Esophagus muscularis mucosa (tissue), 4 donors: ENCODE data around the gene SLC4A9. TPM values are rescaled to one million over a fixed set of nuclear protein-coding genes. Genes with fewer than 3 reads are reported as not detected.
"Not testable (repeated sequence)": the region's sequence is repeated elsewhere in the genome, so short reads cannot be mapped to it uniquely, and the experiment has no call there.

Source experiments
- DNase-seq: peaks from one replicate; pipeline ENCODE4 v3.0.0-alpha.2; 2017; ENCODE audit errors: extremely low spot score
- H3K27ac ChIP-seq, 4 donors: fragments of 200-600 bp; sonication (generic); replicated peaks in 1 of 4; 1 replicate in 3 of 4; 2 replicates in 1 of 4; pipeline ENCODE4 v1.5.1; 2016 to 2019; ENCODE audit warnings: mild to moderate bottlenecking in 1 of 4
- H3K27me3 ChIP-seq, 4 donors: fragments of 200-600 bp; sonication (generic); one replicate each; pipeline versions ENCODE4 v1.5.1 to v1.6.0; 2016 to 2019
- H3K36me3 ChIP-seq, 4 donors: fragments of 200-600 bp; sonication (generic); one replicate each; pipeline ENCODE4 v1.5.1; 2016 to 2019
- H3K4me1 ChIP-seq, 4 donors: fragments of 200-600 bp; sonication (generic); one replicate each; pipeline ENCODE4 v1.5.1; 2016 to 2019
- H3K4me3 ChIP-seq, 4 donors: fragments of 200-600 bp; sonication (generic); 1 replicate in 2 of 4; 2 replicates in 2 of 4; pipeline ENCODE4 v1.5.1; 2016 to 2019; ENCODE audit warnings: mild to moderate bottlenecking in 4 of 4, moderate library complexity in 1 of 4
- H3K9me3 ChIP-seq, 4 donors: fragments of 200-600 bp; sonication (generic); 1 replicate in 3 of 4; 2 replicates in 1 of 4; pipeline ENCODE4 v1.5.1; 2016 to 2019
- CTCF ChIP-seq, 3 experiments: fragments of 200-600 bp in 2 of 3; fragments of 450-650 bp in 1 of 3; sonication (generic) in 2 of 3; IDR thresholded peaks; one replicate each; pipeline ENCODE4 v1.5.1; 2017 to 2019; ENCODE audit warnings: antibody characterized with exemption in 3 of 3, mild to moderate bottlenecking in 2 of 3, moderate library complexity in 1 of 3
- EP300 ChIP-seq: sonication (generic); formaldehyde crosslinking; IDR thresholded peaks from one replicate; pipeline ENCODE4 v1.6.1; 2017; ENCODE audit warnings: antibody characterized with exemption
- POLR2A ChIP-seq: fragments of 450-650 bp; IDR thresholded peaks from one replicate; pipeline ENCODE4 v1.6.1; 2017; ENCODE audit warnings: antibody characterized with exemption, moderate library complexity, mild to moderate bottlenecking, low read depth
- POLR2AphosphoS5 ChIP-seq, 2 donors: sonication (generic); formaldehyde crosslinking; IDR thresholded peaks; one replicate each; pipeline ENCODE4 v1.6.1; 2017; ENCODE audit warnings: antibody characterized with exemption in 2 of 2
- WGBS: methylation state at CpG from one replicate; pipeline ENCODE4 v1.1.5; 2018; 5-methylcytosine and 5-hydroxymethylcytosine counted together
- intact Hi-C: fragments of 100-400 bp; cut with DNase I; formaldehyde crosslinking; loops from one replicate; pipeline ENCODE4 v1.15.1; 2023
- small RNA-seq, 3 donors: library from RNA; depleted of rRNA; stranded (forward); fragments of <200 nt; gene quantifications; one replicate each; pipeline ENCODE3, GENCODE V24; 2016
- total RNA-seq, 4 donors: library from RNA; depleted of rRNA; stranded (reverse); fragments of >200 nt; gene quantifications; one replicate each; pipeline versions ENCODE4 v1.1.0 to v1.2.1, GENCODE V29; 2016

The SLC4A9 gene
- total RNA-seq, 4 donors from 2014 or later = not detected

DNA sequence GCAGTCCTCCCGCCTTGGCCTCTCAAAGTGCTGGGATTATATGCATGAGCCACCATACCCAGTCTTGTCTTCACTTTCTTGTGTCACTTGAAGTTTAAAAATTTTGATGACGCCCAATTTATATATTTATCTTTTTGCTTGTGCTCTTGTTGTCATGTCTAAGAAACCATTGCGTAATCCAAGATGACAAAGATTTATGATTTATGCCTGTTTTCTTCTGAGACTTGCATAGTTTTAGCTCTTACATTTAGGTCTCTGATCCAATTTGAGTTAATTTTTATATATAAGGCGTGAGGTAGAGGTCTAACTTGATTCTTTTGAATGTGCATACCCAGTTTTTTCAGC lies 60.2 kb downstream of the SLC4A9 start:
- intact Hi-C loops = no loop called here
- WGBS = 96% methylated on average over 4 of the region's 4 CpGs
- no peak for DNase-seq
- no peak overlapping the region for H3K27ac ChIP-seq
- no peak overlapping the region for H3K4me3 ChIP-seq
- peaks cover 0 to 5% (median 0%) of the 10 kb centered on the region in 4 donors for H3K36me3 ChIP-seq
- no peaks in the 10 kb centered on the region for H3K9me3 ChIP-seq
- TF ChIP-seq CTCF (IDR thresholded peaks at IDR 0.05) = no peak
- TF ChIP-seq POLR2AphosphoS5 (IDR thresholded peaks at IDR 0.05) = no peak
- TF ChIP-seq EP300 = no peak
- TF ChIP-seq POLR2A = no peak
- peaks cover 2 to 36% (median 23%) of the 10 kb centered on the region in 4 donors for H3K4me1 ChIP-seq
- H3K27me3 ChIP-seq = no peaks in the 10 kb centered on the region

- DNase-seq = no peak
- H3K4me3 ChIP-seq = no peak overlapping the region
- WGBS = 90% methylated on average over 5 of the region's 5 CpGs
- no peaks in the 10 kb centered on the region for H3K9me3 ChIP-seq
- no peaks in the 10 kb centered on the region for H3K36me3 ChIP-seq
- no peaks in the 10 kb centered on the region for H3K27me3 ChIP-seq
- peaks cover 5 to 39% (median 26%) of the 10 kb centered on the region in 4 donors for H3K4me1 ChIP-seq
- H3K27ac ChIP-seq = no peak overlapping the region
- TF ChIP-seq EP300 = no peak
- no peak for TF ChIP-seq POLR2A
- intact Hi-C loops = no loop called here
Observed at GRCh38 chr5:140420665-140421361, 60.8 kb downstream of the SLC4A9 start.

- H3K36me3 ChIP-seq, intact Hi-C loops: not testable (repeated sequence)
- 72% methylated on average over 7 of the region's 7 CpGs for WGBS
Observed at GRCh38 chr5:140421375-140421774, 61.4 kb downstream of the SLC4A9 start.

DNA sequence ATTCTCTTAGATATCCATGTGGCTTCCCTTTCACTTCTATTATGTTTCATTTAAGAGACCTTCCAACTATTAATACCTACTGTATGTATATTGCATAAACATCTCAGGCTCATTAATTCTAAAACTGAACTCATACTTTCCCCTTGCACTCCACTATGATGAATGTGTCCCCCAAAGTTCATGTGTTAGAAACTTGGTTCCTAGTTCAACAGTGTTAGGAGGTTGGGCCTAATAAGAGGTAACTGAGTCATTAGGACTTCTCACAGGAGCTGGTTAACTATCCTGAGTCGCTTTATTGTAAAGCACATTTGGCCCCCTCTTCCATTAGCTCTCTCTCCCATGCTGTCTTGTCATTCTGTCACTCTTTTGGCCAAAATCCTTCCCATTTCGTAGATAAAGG lies 63.6 kb downstream of the SLC4A9 start:
- Histone ChIP-seq H3K9me3 (no peaks in the 10 kb centered on the region), H3K27me3 (no peaks in the 10 kb centered on the region), H3K27ac (no peak overlapping the region), H3K4me3 (no peak overlapping the region), H3K36me3 (no peaks in the 10 kb centered on the region), H3K4me1 (peaks cover 5 to 40% (median 28%) of the 10 kb centered on the region in 4 donors)
- intact Hi-C loops = no loop called here
- DNase-seq = no peak
- WGBS = 91% methylated on average over 2 of the region's 2 CpGs
- TF ChIP-seq POLR2A (no peak), EP300 (no peak), CTCF (IDR thresholded peaks at IDR 0.05) (no peak), POLR2AphosphoS5 (IDR thresholded peaks at IDR 0.05) (no peak)

More at GRCh38 chr5:140421375-140421774, 61.4 kb downstream of the SLC4A9 start:
- not testable (repeated sequence) for H3K27me3 ChIP-seq, H3K4me3 ChIP-seq, H3K27ac ChIP-seq, H3K9me3 ChIP-seq, DNase-seq
- peaks cover 5 to 40% (median 29%) of the 10 kb centered on the region in 4 donors for H3K4me1 ChIP-seq

GRCh38 chr5:140424135-140424534 lies 64.1 kb downstream of the SLC4A9 start:
- intact Hi-C loops = no loop called here

More at GRCh38 chr5:140424135-140424534, 64.1 kb downstream of the SLC4A9 start:
- H3K4me1 ChIP-seq = peaks cover 5 to 40% (median 26%) of the 10 kb centered on the region in 4 donors
- no peak for TF ChIP-seq CTCF (IDR thresholded peaks at IDR 0.05)
- TF ChIP-seq POLR2A = no peak
- no peak for TF ChIP-seq EP300
- 73% methylated on average over 3 of the region's 3 CpGs for WGBS
- no peak for DNase-seq
- no peak overlapping the region for H3K4me3 ChIP-seq
- no peaks in the 10 kb centered on the region for H3K27me3 ChIP-seq
- no peak overlapping the region for H3K27ac ChIP-seq
- H3K36me3 ChIP-seq = no peaks in the 10 kb centered on the region
- H3K9me3 ChIP-seq = no peaks in the 10 kb centered on the region

Small RNAs within 50 kb of the gene (small RNA-seq; reads per million reads assigned to genes)
- gene RNU4-14P = 0 reads per million in 3 donors

Other genes starting within 250 kb of the SLC4A9 start
- gene PURA, start 246.1 kb upstream of the SLC4A9 start, total RNA-seq = 10 to 100 TPM; 31.8 to 46.5 (median 43.5) TPM
- gene IGIP, start 234.3 kb upstream of the SLC4A9 start, total RNA-seq = 10 to 100 TPM; 17.6 to 31.9 (median 27.3) TPM
- 10 to 100 TPM; 54.0 to 81.0 (median 67.8) TPM for gene CYSTM1, start 185.0 kb upstream of the SLC4A9 start, total RNA-seq
- gene PFDN1, start 57.1 kb upstream of the SLC4A9 start, total RNA-seq = 100 to 1,000 TPM in 2 of 4 donors, 10 to 100 TPM in 2; 84.8 to 126 (median 101) TPM
- 10 to 100 TPM in 1 of 4 donors, 1 to 10 TPM in 3; 6.6 to 20.0 (median 8.2) TPM for gene HBEGF, start 13.6 kb upstream of the SLC4A9 start, total RNA-seq
- gene ANKHD1, start 41.6 kb downstream of the SLC4A9 start, total RNA-seq = 10 to 100 TPM; 58.3 to 94.3 (median 62.2) TPM
- gene EIF4EBP3, start 187.5 kb downstream of the SLC4A9 start, total RNA-seq = 10 to 100 TPM in 1 of 4 donors, 1 to 10 TPM in 3; 7.8 to 25.3 (median 9.2) TPM
- gene SRA1, start 197.3 kb downstream of the SLC4A9 start, total RNA-seq = 10 to 100 TPM; 17.4 to 29.2 (median 24.7) TPM
- gene APBB3, start 204.4 kb downstream of the SLC4A9 start, total RNA-seq = 10 to 100 TPM in 3 of 4 donors, 1 to 10 TPM in 1; 6.8 to 12.5 (median 11.8) TPM
- 10 to 100 TPM; 27.8 to 45.1 (median 36.6) TPM for gene SLC35A4, start 204.6 kb downstream of the SLC4A9 start, total RNA-seq